22Rv1 (cell line): ENCODE data around the gene ANKRD55.

Experiments
- ZFX ChIP-seq: fragments of 450-650 bp; IDR thresholded peaks from 2 replicates; pipeline ENCODE4 v1.6.1; 2017; ENCODE audit warnings: antibody characterized with exemption, borderline replicate concordance
- TF ChIP-seq, protein P1 (sequence below): fragments of 450-650 bp; IDR thresholded peaks from 2 replicates; pipeline ENCODE4 v1.5.1; 2017; ENCODE audit warnings: mild to moderate bottlenecking

DNA sequence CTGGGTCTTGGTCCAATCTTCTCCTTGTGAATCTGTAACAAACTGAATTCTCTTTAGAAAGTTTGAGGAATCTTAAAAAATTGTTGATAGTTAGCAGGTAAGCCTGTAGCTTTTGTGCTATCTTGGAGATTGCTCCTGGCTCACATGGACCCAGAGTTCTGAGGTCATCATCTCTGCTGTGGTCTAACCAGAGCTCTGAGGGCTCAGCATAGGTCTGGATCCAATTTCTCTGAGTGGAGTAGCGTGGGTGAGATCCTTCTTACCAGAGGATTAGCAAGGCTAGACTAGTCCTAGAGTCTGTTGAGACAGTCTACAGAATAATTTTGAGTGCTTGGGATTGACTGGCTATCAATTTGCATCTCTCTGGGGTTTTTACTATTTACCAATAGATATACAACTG, 177.8 kb downstream of the ANKRD55 start:
- TF ChIP-seq, protein P1, sequence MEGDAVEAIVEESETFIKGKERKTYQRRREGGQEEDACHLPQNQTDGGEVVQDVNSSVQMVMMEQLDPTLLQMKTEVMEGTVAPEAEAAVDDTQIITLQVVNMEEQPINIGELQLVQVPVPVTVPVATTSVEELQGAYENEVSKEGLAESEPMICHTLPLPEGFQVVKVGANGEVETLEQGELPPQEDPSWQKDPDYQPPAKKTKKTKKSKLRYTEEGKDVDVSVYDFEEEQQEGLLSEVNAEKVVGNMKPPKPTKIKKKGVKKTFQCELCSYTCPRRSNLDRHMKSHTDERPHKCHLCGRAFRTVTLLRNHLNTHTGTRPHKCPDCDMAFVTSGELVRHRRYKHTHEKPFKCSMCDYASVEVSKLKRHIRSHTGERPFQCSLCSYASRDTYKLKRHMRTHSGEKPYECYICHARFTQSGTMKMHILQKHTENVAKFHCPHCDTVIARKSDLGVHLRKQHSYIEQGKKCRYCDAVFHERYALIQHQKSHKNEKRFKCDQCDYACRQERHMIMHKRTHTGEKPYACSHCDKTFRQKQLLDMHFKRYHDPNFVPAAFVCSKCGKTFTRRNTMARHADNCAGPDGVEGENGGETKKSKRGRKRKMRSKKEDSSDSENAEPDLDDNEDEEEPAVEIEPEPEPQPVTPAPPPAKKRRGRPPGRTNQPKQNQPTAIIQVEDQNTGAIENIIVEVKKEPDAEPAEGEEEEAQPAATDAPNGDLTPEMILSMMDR = no peak
- TF ChIP-seq ZFX = no peak
